ENCODE results near the gene FUNDC1. TPM values are rescaled to one million over a fixed set of nuclear protein-coding genes. Genes with fewer than 3 reads are reported as not detected.

The FUNDC1 gene
- total and polyA plus RNA-seq, 4 donors = 8.9 to 24.2 (median 10.6) TPM

Other genes starting within 250 kb of the FUNDC1 start
- gene EFHC2, start 199.2 kb downstream of the FUNDC1 start, total RNA-seq = under 1 TPM; 0.81 to 0.84 TPM
- gene EFHC2, start 199.2 kb downstream of the FUNDC1 start, polyA plus RNA-seq = under 1 TPM in 1 of 2 donors, not detected in 1; 0.10 TPM